ENCODE measurements around the gene SCN2B. TPM values are rescaled to one million over a fixed set of nuclear protein-coding genes. Genes with fewer than 3 reads are reported as not detected.

Gene SCN2B
- total RNA-seq, 2 experiments from 2014 or later, result not detected

GRCh38 chr11:118114266-118114665, 62.2 kb downstream of the SCN2B start:
- ATAC-seq (no peak), DNase-seq (no peak)
- no peaks in the 10 kb centered on the region for H3K36me3 Mint-ChIP-seq (ENCODE audit: low read depth)
- POLR2A ChIA-PET, result interaction anchor here (0.7 kb wide), 1 partner anchor 12 kb away, joined by 3 read pairs; no protein-coding TSS in a partner anchor
- H3K4me1 Mint-ChIP-seq (ENCODE audit: low read depth), result peaks cover 39% of the 10 kb centered on the region
- no peak for TF ChIP-seq CTCF (IDR thresholded peaks at IDR 0.05)
- no peak overlapping the region for H3K27ac Mint-ChIP-seq
- no peak overlapping the region for H3K4me3 Mint-ChIP-seq
- H3K27me3 Mint-ChIP-seq, result no peaks in the 10 kb centered on the region
- CTCF ChIA-PET, result interaction anchor here (0.9 to 1.1 kb wide), 2 partner anchors 57 to 162 kb away, joined by 3 read pairs; no protein-coding TSS in a partner anchor
- intact Hi-C loops (cut with micrococcal nuclease), result no loop called here
- H3K9me3 Mint-ChIP-seq, result no peaks in the 10 kb centered on the region

- no peak overlapping the region for H3K27ac Mint-ChIP-seq
- ATAC-seq (no peak), DNase-seq (no peak)
- no peak for TF ChIP-seq CTCF (IDR thresholded peaks at IDR 0.05)
- no peak overlapping the region for H3K4me3 Mint-ChIP-seq
- H3K27me3 Mint-ChIP-seq, result no peaks in the 10 kb centered on the region
- peaks cover 31% of the 10 kb centered on the region for H3K4me1 Mint-ChIP-seq (ENCODE audit: low read depth)
- ChIA-PET POLR2A (no interaction called here), CTCF (interaction anchor here (0.8 kb wide), 1 partner anchor 32 kb away, joined by 4 read pairs; no protein-coding TSS in a partner anchor)
- H3K9me3 Mint-ChIP-seq, result no peaks in the 10 kb centered on the region
- intact Hi-C loops (cut with micrococcal nuclease), result no loop called here
- no peaks in the 10 kb centered on the region for H3K36me3 Mint-ChIP-seq (ENCODE audit: low read depth)
Observed at GRCh38 chr11:118112711-118113430, 63.6 kb downstream of the SCN2B start.

Other genes starting within 250 kb of the SCN2B start
- gene TMPRSS13, start 247.2 kb downstream of the SCN2B start, total RNA-seq, result 1 to 10 TPM; 3.5 to 4.7 TPM
- gene IL10RA, start 190.2 kb downstream of the SCN2B start, total RNA-seq, result 10 to 100 TPM; 73.3 to 80.9 TPM
- not detected for gene TMPRSS4, start 99.6 kb downstream of the SCN2B start, total RNA-seq
- gene SMIM35, start 89.7 kb downstream of the SCN2B start, total RNA-seq, result under 1 TPM; 0.27 to 0.32 TPM
- 1 to 10 TPM in 1 of 2 experiments, under 1 TPM in 1; 0.72 to 1.1 TPM for gene SCN4B, start 23.8 kb downstream of the SCN2B start, total RNA-seq
- gene JAML, start 48.4 kb upstream of the SCN2B start, total RNA-seq, result 100 to 1,000 TPM; 236 to 251 TPM
- 10 to 100 TPM; 51.1 to 51.7 TPM for gene MPZL3, start 75.7 kb upstream of the SCN2B start, total RNA-seq
- 10 to 100 TPM; 26.2 to 31.0 TPM for gene MPZL2, start 87.7 kb upstream of the SCN2B start, total RNA-seq
- gene CD3E, start 128.1 kb upstream of the SCN2B start, total RNA-seq, result 100 to 1,000 TPM; 372 to 387 TPM
- 100 to 1,000 TPM; 316 to 325 TPM for gene CD3D, start 166.1 kb upstream of the SCN2B start, total RNA-seq
- 100 to 1,000 TPM; 116 to 118 TPM for gene CD3G, start 167.7 kb upstream of the SCN2B start, total RNA-seq
- gene UBE4A, start 183.0 kb upstream of the SCN2B start, total RNA-seq, result 10 to 100 TPM; 40.2 to 40.5 TPM
- gene ATP5MG, start 225.0 kb upstream of the SCN2B start, total RNA-seq, result 100 to 1,000 TPM; 237 to 249 TPM